MM.1S (cell line): ENCODE measurements around the gene WDSUB1.

Experiments used
- DNase-seq: peaks from one replicate; pipeline ENCODE4 v3.0.0-alpha.2; 2015
- H2AFZ ChIP-seq: fragments of 300-600 bp; sonication (generic); 2 replicates; pipeline ENCODE4 v1.6.0; 2016; ENCODE audit warnings: antibody characterized with exemption, low read length
- H3F3A ChIP-seq: fragments of 300-600 bp; sonication (generic); 2 replicates; pipeline ENCODE4 v1.6.1; 2016; ENCODE audit warnings: mild to moderate bottlenecking, antibody characterized with exemption, low read length, moderate library complexity, mixed read lengths; ENCODE audit not compliant: insufficient read depth
- H3K27ac ChIP-seq: fragments of 300-600 bp; sonication (generic); 2 replicates; pipeline ENCODE4 v1.5.1; 2016; ENCODE audit warnings: mild to moderate bottlenecking, low read length
- H3K27me3 ChIP-seq: fragments of 300-600 bp; sonication (generic); replicated peaks from 2 replicates; pipeline ENCODE4 v1.6.0; 2016; ENCODE audit warnings: low read length; ENCODE audit not compliant: insufficient read depth
- H3K36me3 ChIP-seq: fragments of 300-600 bp; sonication (generic); replicated peaks from 2 replicates; pipeline ENCODE4 v1.6.1; 2016; ENCODE audit warnings: mild to moderate bottlenecking, low read length, mixed read lengths; ENCODE audit not compliant: insufficient read depth
- H3K4me1 ChIP-seq: fragments of 300-600 bp; sonication (generic); 2 replicates; pipeline ENCODE4 v1.6.1; 2016; ENCODE audit warnings: low read length, mixed read lengths
- H3K4me2 ChIP-seq: fragments of 300-600 bp; sonication (generic); 2 replicates; pipeline ENCODE4 v1.6.0; 2016; ENCODE audit warnings: low read depth, low read length
- H3K4me3 ChIP-seq: fragments of 300-600 bp; sonication (generic); 2 replicates; pipeline ENCODE4 v1.5.1; 2016; ENCODE audit warnings: low read length, mixed read lengths
- H3K79me2 ChIP-seq: fragments of 300-600 bp; sonication (generic); 2 replicates; pipeline ENCODE4 v1.6.1; 2016; ENCODE audit warnings: mixed run types, low read length, mixed read lengths
- H3K9ac ChIP-seq: fragments of 300-600 bp; sonication (generic); 2 replicates; pipeline ENCODE4 v1.6.1; 2016; ENCODE audit warnings: low read length, mixed read lengths
- H3K9me2 ChIP-seq: fragments of 300-600 bp; sonication (generic); replicated peaks from 2 replicates; pipeline ENCODE4 v1.6.1; 2016; ENCODE audit warnings: mild to moderate bottlenecking, low read length, mixed read lengths; ENCODE audit not compliant: insufficient read depth
- H3K9me3 ChIP-seq: fragments of 300-600 bp; sonication (generic); replicated peaks from 2 replicates; pipeline ENCODE4 v1.6.1; 2016; ENCODE audit warnings: mild to moderate bottlenecking, low read length, mixed read lengths; ENCODE audit not compliant: insufficient read depth
- H4K20me1 ChIP-seq: fragments of 300-600 bp; sonication (generic); 2 replicates; pipeline ENCODE4 v1.6.1; 2016; ENCODE audit warnings: mild to moderate bottlenecking, low read length, moderate library complexity, mixed read lengths; ENCODE audit not compliant: insufficient read depth
- EZH2 ChIP-seq: fragments of 300-600 bp; sonication (generic); optimal IDR thresholded peaks from 2 replicates; pipeline ENCODE3; 2017; ENCODE audit warnings: low read depth, mild to moderate bottlenecking, antibody characterized with exemption, low read length, mixed read lengths
- EZH2phosphoT487 ChIP-seq: fragments of 300-600 bp; sonication (generic); IDR thresholded peaks from 2 replicates; pipeline ENCODE4 v1.6.1; 2018; ENCODE audit warnings: antibody characterized with exemption, low read length
- TF ChIP-seq, protein P1 (sequence below): fragments of 300-600 bp; sonication (generic); IDR thresholded peaks from 2 replicates; pipeline ENCODE4 v1.5.1; 2016; ENCODE audit warnings: antibody characterized with exemption, low read length, mixed read lengths

The WDSUB1 gene

DNA sequence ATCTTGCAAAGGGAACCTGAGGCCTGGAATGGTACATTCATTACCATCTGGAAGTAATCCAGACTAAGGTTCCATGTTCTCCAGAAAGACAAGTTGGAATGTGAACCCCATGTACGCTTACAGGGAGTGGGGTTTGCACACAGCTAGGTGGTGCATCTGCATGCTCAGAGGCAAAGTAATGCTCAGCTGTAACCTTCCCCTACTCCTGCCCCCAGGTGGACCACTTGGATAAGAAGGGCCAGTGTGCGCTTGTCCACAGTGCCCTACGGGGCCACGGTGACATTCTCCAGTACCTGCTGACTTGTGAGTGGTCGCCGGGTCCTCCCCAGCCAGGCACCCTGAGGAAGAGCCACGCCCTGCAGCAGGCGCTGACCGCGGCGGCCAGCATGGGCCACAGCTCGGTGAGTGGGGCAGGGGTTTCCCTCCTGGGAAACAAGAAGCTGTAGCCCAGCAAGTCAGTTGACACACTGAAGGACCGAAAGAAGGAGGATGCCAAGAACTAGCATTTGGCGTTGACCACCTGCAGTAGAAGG, 90.0 kb downstream of the WDSUB1 start:
- no peaks in the 10 kb centered on the region for H3K27me3 ChIP-seq
- no peaks in the 10 kb centered on the region for H3K79me2 ChIP-seq
- no peaks in the 10 kb centered on the region for H4K20me1 ChIP-seq
- H2AFZ ChIP-seq = no peak overlapping the region
- H3K4me3 ChIP-seq = no peak overlapping the region
- TF ChIP-seq EZH2phosphoT487 (no peak), EZH2 (no peak)
- TF ChIP-seq, protein P1, sequence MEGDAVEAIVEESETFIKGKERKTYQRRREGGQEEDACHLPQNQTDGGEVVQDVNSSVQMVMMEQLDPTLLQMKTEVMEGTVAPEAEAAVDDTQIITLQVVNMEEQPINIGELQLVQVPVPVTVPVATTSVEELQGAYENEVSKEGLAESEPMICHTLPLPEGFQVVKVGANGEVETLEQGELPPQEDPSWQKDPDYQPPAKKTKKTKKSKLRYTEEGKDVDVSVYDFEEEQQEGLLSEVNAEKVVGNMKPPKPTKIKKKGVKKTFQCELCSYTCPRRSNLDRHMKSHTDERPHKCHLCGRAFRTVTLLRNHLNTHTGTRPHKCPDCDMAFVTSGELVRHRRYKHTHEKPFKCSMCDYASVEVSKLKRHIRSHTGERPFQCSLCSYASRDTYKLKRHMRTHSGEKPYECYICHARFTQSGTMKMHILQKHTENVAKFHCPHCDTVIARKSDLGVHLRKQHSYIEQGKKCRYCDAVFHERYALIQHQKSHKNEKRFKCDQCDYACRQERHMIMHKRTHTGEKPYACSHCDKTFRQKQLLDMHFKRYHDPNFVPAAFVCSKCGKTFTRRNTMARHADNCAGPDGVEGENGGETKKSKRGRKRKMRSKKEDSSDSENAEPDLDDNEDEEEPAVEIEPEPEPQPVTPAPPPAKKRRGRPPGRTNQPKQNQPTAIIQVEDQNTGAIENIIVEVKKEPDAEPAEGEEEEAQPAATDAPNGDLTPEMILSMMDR = no peak
- no peaks in the 10 kb centered on the region for H3K9me3 ChIP-seq
- H3K27ac ChIP-seq = no peak overlapping the region
- H3F3A ChIP-seq = no peaks in the 10 kb centered on the region
- H3K4me2 ChIP-seq = no peak overlapping the region
- DNase-seq = no peak
- no peak overlapping the region for H3K9ac ChIP-seq
- H3K4me1 ChIP-seq = peaks cover 5% of the 10 kb centered on the region
- no peaks in the 10 kb centered on the region for H3K9me2 ChIP-seq
- H3K36me3 ChIP-seq = no peaks in the 10 kb centered on the region

DNA sequence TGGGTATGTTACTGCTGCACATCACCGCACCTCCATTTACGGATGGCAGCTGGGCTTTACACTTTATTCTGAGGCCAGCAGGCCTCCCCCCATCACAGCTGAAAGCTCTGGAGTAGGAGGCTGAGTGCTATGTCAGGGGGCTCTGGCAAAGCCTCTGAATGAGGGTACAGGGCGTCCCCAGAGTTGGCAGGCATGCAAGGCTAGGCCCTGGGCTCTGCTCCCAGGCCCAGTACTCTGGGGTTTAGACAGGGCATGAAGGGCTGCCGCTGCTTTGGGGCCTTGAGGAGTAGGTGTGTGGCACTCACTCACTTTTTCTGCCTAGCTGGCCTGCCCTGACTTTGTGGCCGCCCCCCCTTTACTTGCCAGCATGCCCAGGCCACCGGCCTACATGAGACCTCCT, 90.8 kb downstream of the WDSUB1 start:
- DNase-seq = no peak
- Histone ChIP-seq H2AFZ (no peak overlapping the region), H3K4me3 (no peak overlapping the region), H3K9me3 (no peaks in the 10 kb centered on the region), H3K79me2 (no peaks in the 10 kb centered on the region), H3K9me2 (no peaks in the 10 kb centered on the region), H4K20me1 (no peaks in the 10 kb centered on the region), H3K4me1 (no peaks in the 10 kb centered on the region), H3K4me2 (no peak overlapping the region), H3K27me3 (no peaks in the 10 kb centered on the region), H3K36me3 (no peaks in the 10 kb centered on the region), H3K27ac (no peak overlapping the region), H3K9ac (no peak overlapping the region), H3F3A (no peaks in the 10 kb centered on the region)
- TF ChIP-seq, protein P1 = no peak
- no peak for TF ChIP-seq EZH2
- no peak for TF ChIP-seq EZH2phosphoT487

DNA sequence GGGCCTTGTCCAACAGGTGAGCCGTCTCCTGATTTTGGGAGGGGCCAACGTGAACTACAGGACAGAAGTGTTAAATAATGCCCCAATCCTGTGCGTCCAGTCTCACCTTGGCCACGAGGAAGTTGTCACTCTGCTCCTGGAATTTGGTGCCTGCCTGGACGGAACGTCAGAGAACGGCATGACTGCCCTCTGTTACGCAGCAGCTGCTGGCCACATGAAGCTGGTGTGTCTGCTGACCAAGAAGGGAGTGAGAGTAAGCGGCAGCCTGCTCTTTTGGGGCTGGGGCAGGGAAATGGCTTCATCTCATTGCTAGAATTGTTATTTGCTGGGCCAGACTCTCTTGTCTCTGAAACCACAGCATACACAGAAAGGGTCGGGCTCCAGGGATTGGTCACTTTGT, 92.3 kb downstream of the WDSUB1 start:
- H2AFZ ChIP-seq = no peak overlapping the region
- H3K27me3 ChIP-seq = no peaks in the 10 kb centered on the region
- no peak overlapping the region for H3K27ac ChIP-seq
- H4K20me1 ChIP-seq = no peaks in the 10 kb centered on the region
- H3K9me2 ChIP-seq = no peaks in the 10 kb centered on the region
- H3K9ac ChIP-seq = no peak overlapping the region
- no peaks in the 10 kb centered on the region for H3K36me3 ChIP-seq
- no peak overlapping the region for H3K4me2 ChIP-seq
- H3K79me2 ChIP-seq = no peaks in the 10 kb centered on the region
- H3K4me1 ChIP-seq = no peaks in the 10 kb centered on the region
- TF ChIP-seq, protein P1 = no peak
- H3K9me3 ChIP-seq = no peaks in the 10 kb centered on the region
- no peaks in the 10 kb centered on the region for H3F3A ChIP-seq
- DNase-seq = no peak
- no peak overlapping the region for H3K4me3 ChIP-seq

DNA sequence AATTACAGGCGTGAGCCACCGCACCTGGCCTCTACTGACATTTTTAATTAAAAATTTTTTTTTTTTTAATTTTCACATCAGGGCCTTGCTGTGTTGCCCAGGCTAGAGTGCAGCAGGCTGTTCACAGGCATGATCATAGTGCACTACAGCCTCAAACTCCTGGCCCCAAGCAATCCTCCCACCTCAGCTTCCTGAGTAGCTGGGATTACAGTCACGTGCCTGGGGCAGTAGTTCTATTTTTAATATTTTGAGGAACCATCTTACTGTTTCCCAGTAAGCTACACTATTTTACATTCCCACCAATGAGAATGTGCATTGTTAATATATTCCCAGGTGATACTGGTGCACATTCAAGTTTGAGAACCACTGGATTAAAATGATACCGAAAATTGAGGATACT, 92.7 kb downstream of the WDSUB1 start:
- Histone ChIP-seq H2AFZ (no peak overlapping the region), H3K4me1 (no peaks in the 10 kb centered on the region), H3K79me2 (no peaks in the 10 kb centered on the region), H4K20me1 (no peaks in the 10 kb centered on the region), H3F3A (no peaks in the 10 kb centered on the region), H3K4me2 (no peak overlapping the region), H3K27ac (no peak overlapping the region), H3K27me3 (no peaks in the 10 kb centered on the region), H3K9me3 (no peaks in the 10 kb centered on the region), H3K36me3 (no peaks in the 10 kb centered on the region), H3K9me2 (no peaks in the 10 kb centered on the region), H3K4me3 (no peak overlapping the region), H3K9ac (no peak overlapping the region)
- no peak for TF ChIP-seq EZH2phosphoT487
- TF ChIP-seq EZH2 = no peak
- TF ChIP-seq, protein P1 = no peak
- DNase-seq = no peak
